GM23248 (cell line): ENCODE results near the gene RASGEF1C. TPM values are rescaled to one million over a fixed set of nuclear protein-coding genes. Genes with fewer than 3 reads are reported as not detected.

Source experiments
- DNase-seq: peaks from one replicate; pipeline ENCODE4 v3.0.0-alpha.2; 2015
- H2AFZ ChIP-seq: fragments of 200-600 bp; sonication (generic); 2 replicates; pipeline ENCODE4 v1.6.1; 2016; ENCODE audit warnings: antibody characterized with exemption
- H3F3A ChIP-seq: fragments of 200-600 bp; sonication (generic); 2 replicates; pipeline ENCODE4 v1.6.1; 2016; ENCODE audit warnings: mild to moderate bottlenecking, antibody characterized with exemption, mixed run types; ENCODE audit not compliant: insufficient read depth
- H3K27ac ChIP-seq: fragments of 200-600 bp; sonication (generic); 2 replicates; pipeline ENCODE4 v1.5.1; 2016; ENCODE audit warnings: mild to moderate bottlenecking
- H3K27me3 ChIP-seq: fragments of 200-600 bp; sonication (generic); replicated peaks from 2 replicates; pipeline ENCODE4 v1.6.1; 2016; ENCODE audit warnings: mild to moderate bottlenecking; ENCODE audit not compliant: insufficient read depth
- H3K36me3 ChIP-seq: fragments of 200-600 bp; sonication (generic); 2 replicates; pipeline ENCODE4 v1.6.1; 2016; ENCODE audit warnings: low read depth, mild to moderate bottlenecking
- H3K4me1 ChIP-seq: fragments of 200-600 bp; sonication (generic); 2 replicates; pipeline ENCODE4 v1.6.1; 2016; ENCODE audit warnings: mild to moderate bottlenecking; ENCODE audit not compliant: insufficient read depth
- H3K4me2 ChIP-seq: fragments of 200-600 bp; sonication (generic); one replicate; pipeline ENCODE4 v1.6.1; 2016; ENCODE audit warnings: mild to moderate bottlenecking; ENCODE audit not compliant: unreplicated experiment
- H3K4me3 ChIP-seq: fragments of 200-600 bp; sonication (generic); 2 replicates; pipeline ENCODE4 v1.5.1; 2016; ENCODE audit warnings: mild to moderate bottlenecking
- H3K79me2 ChIP-seq: fragments of 200-600 bp; sonication (generic); 2 replicates; pipeline ENCODE4 v1.6.1; 2016; ENCODE audit warnings: mild to moderate bottlenecking; ENCODE audit not compliant: insufficient read depth
- H3K9ac ChIP-seq: fragments of 200-600 bp; sonication (generic); 2 replicates; pipeline ENCODE4 v1.6.1; 2016; ENCODE audit warnings: mild to moderate bottlenecking
- H3K9me2 ChIP-seq: fragments of 200-600 bp; sonication (generic); 2 replicates; pipeline ENCODE4 v1.6.1; 2016; ENCODE audit warnings: mixed run types, mild to moderate bottlenecking, moderate library complexity; ENCODE audit not compliant: insufficient read depth
- H3K9me3 ChIP-seq: fragments of 200-600 bp; sonication (generic); one replicate; pipeline ENCODE4 v1.6.1; 2017; ENCODE audit warnings: low read depth
- H4K20me1 ChIP-seq: fragments of 200-600 bp; sonication (generic); 2 replicates; pipeline ENCODE4 v1.6.0; 2016; ENCODE audit not compliant: insufficient read depth
- EZH2 ChIP-seq: fragments of 200-600 bp; sonication (generic); IDR thresholded peaks from 2 replicates; pipeline ENCODE4 v1.6.1; 2018; ENCODE audit warnings: antibody characterized with exemption, mild to moderate bottlenecking; ENCODE audit not compliant: insufficient read depth, poor library complexity, severe bottlenecking
- EZH2phosphoT487 ChIP-seq: fragments of 200-600 bp; sonication (generic); IDR thresholded peaks from 2 replicates; pipeline ENCODE4 v1.6.1; 2018; ENCODE audit warnings: antibody characterized with exemption, moderate library complexity, mild to moderate bottlenecking, low read depth; ENCODE audit not compliant: insufficient read depth
- WGBS, 2 experiments: methylation state at CpG; one replicate each; pipeline ENCODE4 v1.1.6; 2015 to 2017; ENCODE audit warnings: low lambda C conversion rate in 2 of 2, low coverage in 1 of 2; ENCODE audit errors: missing lambda C conversion rate in 2 of 2; 5-methylcytosine and 5-hydroxymethylcytosine counted together
- in situ Hi-C: fragments of 300-500 bp; cut with MboI; formaldehyde crosslinking; loops from 2 replicates; pipeline ENCODE4 v1.15.0; 2020
- polyA plus RNA-seq: library from polyadenylated mRNA; unstranded; fragments of >200 nt; fragmentation: Nextera tagmentation; extraction: Ambion mirVana; gene quantifications from 2 replicates; pipeline ENCODE4 v1.2.1, GENCODE V29; 2016
- total RNA-seq: library from RNA; depleted of rRNA; stranded (reverse); fragments of >200 nt; shearing (Covaris generic); gene quantifications from 2 replicates; pipeline ENCODE4 v1.2.3, GENCODE V29; 2014

The RASGEF1C gene
- total and polyA plus RNA-seq, 2 experiments from 2014 or later: not detected

- Histone ChIP-seq H2AFZ (no peak overlapping the region), H3K9ac (no peak overlapping the region), H3K9me3 (no peaks in the 10 kb centered on the region), H4K20me1 (no peaks in the 10 kb centered on the region), H3K79me2 (no peaks in the 10 kb centered on the region), H3K27me3 (no peaks in the 10 kb centered on the region), H3K36me3 (no peaks in the 10 kb centered on the region), H3K4me2 (no peak overlapping the region), H3F3A (no peaks in the 10 kb centered on the region), H3K9me2 (no peaks in the 10 kb centered on the region), H3K4me3 (no peak overlapping the region), H3K27ac (no peak overlapping the region), H3K4me1 (no peaks in the 10 kb centered on the region)
- WGBS, 2 experiments: 23 to 37% methylated on average over 6 of the region's 6 CpGs
- TF ChIP-seq EZH2phosphoT487 (no peak), EZH2 (no peak)
- in situ Hi-C loops: no loop called here
- DNase-seq: no peak
Observed at GRCh38 chr5:180180421-180180820, 28.6 kb downstream of the RASGEF1C start.

- Histone ChIP-seq H3K27me3 (no peaks in the 10 kb centered on the region), H4K20me1 (no peaks in the 10 kb centered on the region), H3K9ac (no peak overlapping the region), H3F3A (no peaks in the 10 kb centered on the region), H3K27ac (no peak overlapping the region), H3K4me1 (no peaks in the 10 kb centered on the region), H3K36me3 (no peaks in the 10 kb centered on the region), H3K4me3 (no peak overlapping the region), H3K4me2 (no peak overlapping the region), H2AFZ (no peak overlapping the region), H3K9me2 (no peaks in the 10 kb centered on the region), H3K79me2 (no peaks in the 10 kb centered on the region), H3K9me3 (no peaks in the 10 kb centered on the region)
- DNase-seq: no peak
- in situ Hi-C loops: no loop called here
- WGBS, 2 experiments: 25% methylated on average over 22 to 23 of the region's 23 CpGs
- TF ChIP-seq EZH2phosphoT487: no peak
- no peak for TF ChIP-seq EZH2
Observed at GRCh38 chr5:180179442-180180420, 29.3 kb downstream of the RASGEF1C start.

GRCh38 chr5:180178531-180179441 lies 30.2 kb downstream of the RASGEF1C start:
- H3K79me2 ChIP-seq: no peaks in the 10 kb centered on the region
- no peaks in the 10 kb centered on the region for H3K27me3 ChIP-seq
- H3K4me3 ChIP-seq: no peak overlapping the region
- no peak overlapping the region for H3K4me2 ChIP-seq
- 37 to 38% methylated on average over 22 to 25 of the region's 25 CpGs for WGBS, 2 experiments
- no peak overlapping the region for H3K27ac ChIP-seq
- H3K9ac ChIP-seq: no peak overlapping the region
- no peak for DNase-seq
- no peaks in the 10 kb centered on the region for H3K9me3 ChIP-seq
- H3K4me1 ChIP-seq: no peaks in the 10 kb centered on the region
- H3K9me2 ChIP-seq: no peaks in the 10 kb centered on the region
- in situ Hi-C loops: no loop called here
- no peak for TF ChIP-seq EZH2phosphoT487
- no peak for TF ChIP-seq EZH2
- H4K20me1 ChIP-seq: no peaks in the 10 kb centered on the region
- H3F3A ChIP-seq: no peaks in the 10 kb centered on the region
- H2AFZ ChIP-seq: no peak overlapping the region
- no peaks in the 10 kb centered on the region for H3K36me3 ChIP-seq

GRCh38 chr5:180176191-180176590 lies 32.8 kb downstream of the RASGEF1C start:
- no peaks in the 10 kb centered on the region for H3K4me1 ChIP-seq
- no peaks in the 10 kb centered on the region for H3K9me3 ChIP-seq
- no peak for DNase-seq
- no peak overlapping the region for H3K9ac ChIP-seq
- H3K4me2 ChIP-seq: no peak overlapping the region
- H3K36me3 ChIP-seq: no peaks in the 10 kb centered on the region
- H3K27me3 ChIP-seq: no peaks in the 10 kb centered on the region
- no peak for TF ChIP-seq EZH2phosphoT487
- TF ChIP-seq EZH2: no peak
- no peaks in the 10 kb centered on the region for H4K20me1 ChIP-seq
- WGBS, 2 experiments: 73 to 80% methylated on average over 8 of the region's 8 CpGs
- H2AFZ ChIP-seq: no peak overlapping the region
- in situ Hi-C loops: no loop called here
- no peaks in the 10 kb centered on the region for H3K9me2 ChIP-seq
- no peaks in the 10 kb centered on the region for H3F3A ChIP-seq
- H3K4me3 ChIP-seq: no peak overlapping the region
- H3K79me2 ChIP-seq: no peaks in the 10 kb centered on the region
- H3K27ac ChIP-seq: no peak overlapping the region
